A549 (cell line): ENCODE results near the gene VSTM4. TPM values are rescaled to one million over a fixed set of nuclear protein-coding genes. Genes with fewer than 3 reads are reported as not detected.

Experiments used
- ATAC-seq, 2 experiments: fragments of 200-7000 bp in 1 of 2; fragments of >200 bp in 1 of 2; cut with Nextera tagmentation in 1 of 2; cut with Tn5 transposase in 1 of 2; 3 replicates each; pipeline versions ENCODE4 v1.8.0 to v1.9.1; 2018 to 2020; ENCODE audit warnings: mild to moderate bottlenecking in 1 of 2, moderate library complexity in 1 of 2
- CTCF ChIA-PET: fragments of 300-600 bp; sonication (Branson Sonifier 250); formaldehyde crosslinking; extraction: SDS; loops from one replicate; lab custom pipeline; 2021; ENCODE audit warnings: antibody characterized with exemption, inconsistent platforms; lab: Yijun Ruan, JAX
- POLR2A ChIA-PET: fragments of 350-600 bp; formaldehyde crosslinking; extraction: SDS; loops from one replicate; lab custom pipeline; 2021; ENCODE audit warnings: antibody characterized with exemption, inconsistent platforms; lab: Yijun Ruan, JAX
- DNase-seq, 2 experiments: peaks; one replicate each; pipeline versions ENCODE4 v3.0.0 to v3.0.0-alpha.2; 2011 to 2016; ENCODE audit warnings: low read depth in 1 of 2, low spot score in 1 of 2
- FAIRE-seq: peaks from 2 replicates; lab custom pipeline; 2011; peaks lifted over from hg19 to GRCh38; lab: Jason Lieb, UNC
- H3K27ac ChIP-seq, 2 experiments: fragments of >200 bp; sonication (Bioruptor Twin); formaldehyde crosslinking; 3 replicates each; pipeline ENCODE4 v1.5.1; 2016 to 2017
- H3K4me1 ChIP-seq: fragments of >200 bp; sonication (Bioruptor Twin); formaldehyde crosslinking; 3 replicates; pipeline ENCODE4 v1.6.1; 2016
- H3K4me2 ChIP-seq: fragments of >200 bp; sonication (Bioruptor Twin); formaldehyde crosslinking; 3 replicates; pipeline ENCODE4 v1.6.1; 2016
- H3K4me3 ChIP-seq: fragments of >200 bp; sonication (Bioruptor Twin); formaldehyde crosslinking; 3 replicates; pipeline ENCODE4 v1.5.1; 2016
- H3K9me3 ChIP-seq: fragments of >200 bp; sonication (Bioruptor Twin); formaldehyde crosslinking; 3 replicates; pipeline ENCODE4 v1.6.1; 2016
- BHLHE40 ChIP-seq: IDR thresholded peaks from 2 replicates; pipeline ENCODE4 v1.6.1; 2012; ENCODE audit warnings: low read depth, low read length, inconsistent platforms
- CBX2 ChIP-seq: fragments of 200-600 bp; sonication (generic); IDR thresholded peaks from 2 replicates; pipeline ENCODE4 v1.6.1; 2016; ENCODE audit warnings: low read depth, mild to moderate bottlenecking, borderline replicate concordance
- CBX8 ChIP-seq: fragments of 200-600 bp; sonication (generic); IDR thresholded peaks from 2 replicates; pipeline ENCODE4 v1.6.1; 2016
- HMGXB4 ChIP-seq: fragments of 250-450 bp; sonication (Bioruptor Pico); IDR thresholded peaks from 2 replicates; pipeline ENCODE4 v1.5.0; 2021; ENCODE audit warnings: mild to moderate bottlenecking, moderate library complexity, borderline replicate concordance
- HOXA7 ChIP-seq: fragments of 250-450 bp; sonication (Bioruptor Pico); IDR thresholded peaks from 2 replicates; pipeline ENCODE4 v1.5.0; 2020; ENCODE audit warnings: mild to moderate bottlenecking, moderate library complexity
- KDM5A ChIP-seq: fragments of 200-600 bp; sonication (generic); IDR thresholded peaks from 2 replicates; pipeline ENCODE4 v1.6.1; 2016; ENCODE audit warnings: antibody characterized with exemption, mild to moderate bottlenecking
- MYC ChIP-seq: IDR thresholded peaks from 2 replicates; pipeline ENCODE4 v1.6.1; 2012; ENCODE audit warnings: mild to moderate bottlenecking, inconsistent platforms, low read length, improper control_type of control experiment, borderline replicate concordance
- NPAS2 ChIP-seq: fragments of 250-450 bp; sonication (Bioruptor Pico); IDR thresholded peaks from 2 replicates; pipeline ENCODE4 v1.8.0; 2022; ENCODE audit warnings: mild to moderate bottlenecking, moderate library complexity, borderline replicate concordance
- PHF8 ChIP-seq: fragments of 200-600 bp; sonication (generic); IDR thresholded peaks from 2 replicates; pipeline ENCODE4 v1.6.1; 2016; ENCODE audit warnings: low read depth, mild to moderate bottlenecking, antibody characterized with exemption, moderate library complexity, borderline replicate concordance
- RAD21 ChIP-seq, 2 experiments: fragments of >200 bp in 1 of 2; sonication (Bioruptor Twin) in 1 of 2; formaldehyde crosslinking in 1 of 2; IDR thresholded peaks in 1 of 2; conservative IDR thresholded peaks in 1 of 2; 2 replicates in 1 of 2; 3 replicates in 1 of 2; pipeline ENCODE4 v1.6.1; 2012 to 2018; ENCODE audit warnings: inconsistent platforms in 1 of 2
- RCOR1 ChIP-seq: fragments of 150-350 bp; IDR thresholded peaks from 2 replicates; pipeline ENCODE4 v1.6.1; 2014; ENCODE audit warnings: antibody characterized with exemption, low read length, low read depth
- RFX5 ChIP-seq: fragments of 450-650 bp; IDR thresholded peaks from 2 replicates; pipeline ENCODE4 v1.7.1; 2014; ENCODE audit warnings: antibody characterized with exemption, mild to moderate bottlenecking, moderate library complexity
- SREBF2 ChIP-seq: fragments of 450-650 bp; IDR thresholded peaks from 2 replicates; pipeline ENCODE4 v1.6.1; 2014; ENCODE audit warnings: mild to moderate bottlenecking, moderate library complexity
- TFCP2L1 ChIP-seq: fragments of 250-450 bp; sonication (Bioruptor Pico); IDR thresholded peaks from 2 replicates; pipeline ENCODE4 v1.5.0; 2021; ENCODE audit warnings: mild to moderate bottlenecking
- USF2 ChIP-seq: fragments of 450-650 bp; IDR thresholded peaks from 2 replicates; pipeline ENCODE4 v1.6.1; 2014; ENCODE audit warnings: antibody characterized with exemption
- ZSCAN20 ChIP-seq: fragments of 250-450 bp; sonication (Bioruptor Pico); IDR thresholded peaks from 2 replicates; pipeline ENCODE4 v1.8.0; 2022; ENCODE audit warnings: mild to moderate bottlenecking, moderate library complexity
- WGBS: methylation state at CpG from one replicate; pipeline ENCODE4 v1.1.6; 2017; ENCODE audit errors: missing lambda C conversion rate; 5-methylcytosine and 5-hydroxymethylcytosine counted together
- polyA plus RNA-seq, 4 experiments: library from polyadenylated mRNA; depleted of rRNA in 3 of 4; stranded (reverse); fragments of >200 nt; fragmentation: RNase III in 1 of 4; extraction: RNeasy Plus Mini Kit Qiagen cat#74134 plus additional on column Dnase treatment in 1 of 4; gene quantifications; 2 replicates in 3 of 4; 3 replicates in 1 of 4; pipeline ENCODE4 v1.2.3, GENCODE V29; 2011 to 2017
- TF ChIP-seq, protein P1 (sequence below): fragments of 150-350 bp; IDR thresholded peaks from 2 replicates; pipeline ENCODE4 v1.6.1; 2014; ENCODE audit warnings: low read depth, mild to moderate bottlenecking, low read length
- TF ChIP-seq, protein P2 (sequence below): fragments of 200-600 bp; sonication (generic); IDR thresholded peaks from 2 replicates; pipeline ENCODE4 v1.6.1; 2016; ENCODE audit warnings: antibody characterized with exemption, mild to moderate bottlenecking, moderate library complexity

VSTM4 gene
- polyA plus RNA-seq, 2 of the 4 experiments (the other 2 are of a cell fraction) = 0.18 to 0.53 TPM

DNA sequence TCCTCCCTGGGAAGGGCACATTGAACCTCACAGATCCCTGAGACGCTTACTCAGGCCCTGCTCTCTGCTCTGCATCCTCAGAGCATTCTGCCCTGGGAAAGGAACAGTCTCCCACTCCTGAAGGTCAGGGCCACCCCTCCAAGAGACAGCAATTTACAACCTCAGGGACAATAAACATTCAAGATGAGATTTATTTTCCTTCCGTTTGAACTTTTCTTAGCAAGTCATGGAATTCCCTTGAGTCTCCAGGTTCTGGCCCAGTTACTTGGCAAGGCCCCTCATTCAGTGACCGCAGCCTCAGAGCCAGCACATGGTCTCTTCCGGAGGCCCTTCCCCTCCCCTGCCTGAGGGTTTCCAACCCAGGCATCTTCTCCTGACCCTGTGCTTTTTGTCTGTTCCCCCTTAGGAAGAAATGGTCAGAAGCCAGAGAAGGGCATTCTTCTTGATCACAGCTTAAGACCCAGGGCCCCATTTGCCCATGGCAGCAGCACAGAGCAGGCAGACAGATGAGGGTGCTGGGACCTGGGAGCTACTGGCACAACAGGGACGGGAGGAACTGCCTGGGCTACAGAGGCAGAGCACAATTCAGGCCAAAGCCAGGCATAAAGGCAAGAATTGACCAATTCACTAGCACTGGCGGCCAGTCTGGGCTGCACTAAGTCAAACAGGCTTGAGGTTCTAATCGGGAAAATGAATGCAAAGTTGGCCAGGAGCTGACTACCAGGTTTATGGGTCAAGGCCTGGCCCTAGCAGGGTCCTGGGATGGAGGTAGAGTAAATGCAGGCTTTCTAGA lies 56.7 kb downstream of the VSTM4 start:
- CTCF ChIA-PET = no interaction called here
- Histone ChIP-seq H3K4me3 (no peak overlapping the region), H3K4me1 (no peaks in the 10 kb centered on the region), H3K4me2 (no peak overlapping the region), H3K9me3 (no peaks in the 10 kb centered on the region; the same call in 2 of the 3 replicates), H3K27ac (no peak overlapping the region)
- no peak for ATAC-seq
- no peak for DNase-seq
- TF ChIP-seq TFCP2L1 (CRISPR knock-in tag) = no peak
- TF ChIP-seq, protein P1, sequence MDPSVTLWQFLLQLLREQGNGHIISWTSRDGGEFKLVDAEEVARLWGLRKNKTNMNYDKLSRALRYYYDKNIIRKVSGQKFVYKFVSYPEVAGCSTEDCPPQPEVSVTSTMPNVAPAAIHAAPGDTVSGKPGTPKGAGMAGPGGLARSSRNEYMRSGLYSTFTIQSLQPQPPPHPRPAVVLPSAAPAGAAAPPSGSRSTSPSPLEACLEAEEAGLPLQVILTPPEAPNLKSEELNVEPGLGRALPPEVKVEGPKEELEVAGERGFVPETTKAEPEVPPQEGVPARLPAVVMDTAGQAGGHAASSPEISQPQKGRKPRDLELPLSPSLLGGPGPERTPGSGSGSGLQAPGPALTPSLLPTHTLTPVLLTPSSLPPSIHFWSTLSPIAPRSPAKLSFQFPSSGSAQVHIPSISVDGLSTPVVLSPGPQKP = no peak
- no peak for TF ChIP-seq MYC
- no peak for TF ChIP-seq RFX5
- TF ChIP-seq KDM5A = no peak
- TF ChIP-seq ZSCAN20 = no peak
- TF ChIP-seq RCOR1 = no peak
- FAIRE-seq = no peak
- POLR2A ChIA-PET = no interaction called here
- 11% methylated on average over 7 of the region's 7 CpGs for WGBS

GRCh38 chr10:49057231-49057880 lies 58.0 kb downstream of the VSTM4 start:
- CTCF ChIA-PET = no interaction called here

More at GRCh38 chr10:49057231-49057880, 58.0 kb downstream of the VSTM4 start:
- no peak overlapping the region for H3K27ac ChIP-seq
- DNase-seq = no peak
- WGBS = 38% methylated on average over 6 of the region's 7 CpGs
- TF ChIP-seq HOXA7 (CRISPR knock-in tag) (no peak), RAD21 (conservative IDR thresholded peaks at IDR 0.05 in 1 of 2, IDR thresholded peaks at IDR 0.05 in 1 of 2) (no peak), RFX5 (no peak), HMGXB4 (CRISPR knock-in tag) (no peak), CBX8 (no peak), SREBF2 (no peak), PHF8 (no peak), TFCP2L1 (CRISPR knock-in tag) (no peak), NPAS2 (CRISPR knock-in tag) (no peak), CBX2 (no peak), BHLHE40 (no peak), RCOR1 (no peak), USF2 (no peak)
- TF ChIP-seq, protein P2, sequence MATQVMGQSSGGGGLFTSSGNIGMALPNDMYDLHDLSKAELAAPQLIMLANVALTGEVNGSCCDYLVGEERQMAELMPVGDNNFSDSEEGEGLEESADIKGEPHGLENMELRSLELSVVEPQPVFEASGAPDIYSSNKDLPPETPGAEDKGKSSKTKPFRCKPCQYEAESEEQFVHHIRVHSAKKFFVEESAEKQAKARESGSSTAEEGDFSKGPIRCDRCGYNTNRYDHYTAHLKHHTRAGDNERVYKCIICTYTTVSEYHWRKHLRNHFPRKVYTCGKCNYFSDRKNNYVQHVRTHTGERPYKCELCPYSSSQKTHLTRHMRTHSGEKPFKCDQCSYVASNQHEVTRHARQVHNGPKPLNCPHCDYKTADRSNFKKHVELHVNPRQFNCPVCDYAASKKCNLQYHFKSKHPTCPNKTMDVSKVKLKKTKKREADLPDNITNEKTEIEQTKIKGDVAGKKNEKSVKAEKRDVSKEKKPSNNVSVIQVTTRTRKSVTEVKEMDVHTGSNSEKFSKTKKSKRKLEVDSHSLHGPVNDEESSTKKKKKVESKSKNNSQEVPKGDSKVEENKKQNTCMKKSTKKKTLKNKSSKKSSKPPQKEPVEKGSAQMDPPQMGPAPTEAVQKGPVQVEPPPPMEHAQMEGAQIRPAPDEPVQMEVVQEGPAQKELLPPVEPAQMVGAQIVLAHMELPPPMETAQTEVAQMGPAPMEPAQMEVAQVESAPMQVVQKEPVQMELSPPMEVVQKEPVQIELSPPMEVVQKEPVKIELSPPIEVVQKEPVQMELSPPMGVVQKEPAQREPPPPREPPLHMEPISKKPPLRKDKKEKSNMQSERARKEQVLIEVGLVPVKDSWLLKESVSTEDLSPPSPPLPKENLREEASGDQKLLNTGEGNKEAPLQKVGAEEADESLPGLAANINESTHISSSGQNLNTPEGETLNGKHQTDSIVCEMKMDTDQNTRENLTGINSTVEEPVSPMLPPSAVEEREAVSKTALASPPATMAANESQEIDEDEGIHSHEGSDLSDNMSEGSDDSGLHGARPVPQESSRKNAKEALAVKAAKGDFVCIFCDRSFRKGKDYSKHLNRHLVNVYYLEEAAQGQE = no peak
- TF ChIP-seq, all 56 proteins: peak for 0
- POLR2A ChIA-PET = no interaction called here
- H3K4me2 ChIP-seq = no peak overlapping the region
- FAIRE-seq = no peak
- H3K9me3 ChIP-seq = no peaks in the 10 kb centered on the region; the same call in 2 of the 3 replicates
- H3K4me1 ChIP-seq = no peaks in the 10 kb centered on the region
- ATAC-seq = no peak
- no peak overlapping the region for H3K4me3 ChIP-seq
